WTC11 (cell line): ENCODE results near the gene BBS4.

Source experiments
- CREM ChIP-seq: sonication (generic); formaldehyde crosslinking; IDR thresholded peaks from 2 replicates; pipeline ENCODE4 v1.8.1; 2022; ENCODE audit warnings: mild to moderate bottlenecking, missing genetic modification reagents, moderate library complexity
- FOXJ3 ChIP-seq: sonication (generic); formaldehyde crosslinking; IDR thresholded peaks from 2 replicates; pipeline ENCODE4 v1.9.0; 2021; ENCODE audit warnings: missing genetic modification reagents, mild to moderate bottlenecking, borderline replicate concordance
- ZNF423 ChIP-seq: fragments of 250-450 bp; sonication (Bioruptor Pico); IDR thresholded peaks from 2 replicates; pipeline ENCODE4 v2.1.2; 2022; ENCODE audit warnings: mild to moderate bottlenecking, moderate library complexity
- TF ChIP-seq, protein P1 (sequence below): fragments of 200-600 bp; IDR thresholded peaks from 2 replicates; pipeline ENCODE4 v1.8.0; 2022; ENCODE audit warnings: antibody characterized with exemption
- TF ChIP-seq, protein P2 (sequence below): sonication (generic); formaldehyde crosslinking; IDR thresholded peaks from 2 replicates; pipeline ENCODE4 v1.8.0; 2022; ENCODE audit warnings: mild to moderate bottlenecking, missing genetic modification reagents
- TF ChIP-seq, protein P3 (sequence below): sonication (generic); formaldehyde crosslinking; conservative IDR thresholded peaks from 2 replicates; pipeline ENCODE4 v1.8.1; 2023; ENCODE audit warnings: mild to moderate bottlenecking, low read depth, missing genetic modification reagents, moderate library complexity
- TF ChIP-seq, protein P4 (sequence below): sonication (generic); formaldehyde crosslinking; IDR thresholded peaks from 2 replicates; pipeline ENCODE4 v1.8.1; 2023; ENCODE audit warnings: mild to moderate bottlenecking, missing genetic modification reagents, borderline replicate concordance

DNA sequence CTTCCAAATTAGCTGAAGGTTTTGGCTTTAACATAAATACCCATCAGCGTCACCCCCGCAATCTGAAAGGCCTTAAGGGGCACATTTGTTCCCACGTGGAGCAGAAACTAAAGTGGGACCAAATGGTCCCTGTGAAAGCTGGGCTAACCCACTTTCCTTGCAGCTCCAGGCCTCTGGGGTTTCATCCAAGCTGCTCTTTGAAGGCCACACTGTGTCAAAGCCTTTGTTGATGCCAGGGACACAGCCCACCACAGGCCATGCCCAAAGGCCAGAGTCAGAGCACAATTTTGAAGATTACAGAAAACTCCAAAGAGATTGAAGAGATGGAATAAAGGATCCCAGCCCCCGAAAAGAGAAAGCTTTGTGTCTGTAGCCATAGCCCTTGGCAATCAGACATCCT lies 100.2 kb downstream of the BBS4 start:
- TF ChIP-seq, protein P1, sequence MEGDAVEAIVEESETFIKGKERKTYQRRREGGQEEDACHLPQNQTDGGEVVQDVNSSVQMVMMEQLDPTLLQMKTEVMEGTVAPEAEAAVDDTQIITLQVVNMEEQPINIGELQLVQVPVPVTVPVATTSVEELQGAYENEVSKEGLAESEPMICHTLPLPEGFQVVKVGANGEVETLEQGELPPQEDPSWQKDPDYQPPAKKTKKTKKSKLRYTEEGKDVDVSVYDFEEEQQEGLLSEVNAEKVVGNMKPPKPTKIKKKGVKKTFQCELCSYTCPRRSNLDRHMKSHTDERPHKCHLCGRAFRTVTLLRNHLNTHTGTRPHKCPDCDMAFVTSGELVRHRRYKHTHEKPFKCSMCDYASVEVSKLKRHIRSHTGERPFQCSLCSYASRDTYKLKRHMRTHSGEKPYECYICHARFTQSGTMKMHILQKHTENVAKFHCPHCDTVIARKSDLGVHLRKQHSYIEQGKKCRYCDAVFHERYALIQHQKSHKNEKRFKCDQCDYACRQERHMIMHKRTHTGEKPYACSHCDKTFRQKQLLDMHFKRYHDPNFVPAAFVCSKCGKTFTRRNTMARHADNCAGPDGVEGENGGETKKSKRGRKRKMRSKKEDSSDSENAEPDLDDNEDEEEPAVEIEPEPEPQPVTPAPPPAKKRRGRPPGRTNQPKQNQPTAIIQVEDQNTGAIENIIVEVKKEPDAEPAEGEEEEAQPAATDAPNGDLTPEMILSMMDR = no peak
- TF ChIP-seq, protein P2, sequence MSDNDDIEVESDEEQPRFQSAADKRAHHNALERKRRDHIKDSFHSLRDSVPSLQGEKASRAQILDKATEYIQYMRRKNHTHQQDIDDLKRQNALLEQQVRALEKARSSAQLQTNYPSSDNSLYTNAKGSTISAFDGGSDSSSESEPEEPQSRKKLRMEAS (CRISPR knock-in tag) = no peak
- TF ChIP-seq ZNF423 = no peak
- no peak for TF ChIP-seq CREM
- no peak for TF ChIP-seq FOXJ3 (CRISPR knock-in tag)
- TF ChIP-seq, protein P3, sequence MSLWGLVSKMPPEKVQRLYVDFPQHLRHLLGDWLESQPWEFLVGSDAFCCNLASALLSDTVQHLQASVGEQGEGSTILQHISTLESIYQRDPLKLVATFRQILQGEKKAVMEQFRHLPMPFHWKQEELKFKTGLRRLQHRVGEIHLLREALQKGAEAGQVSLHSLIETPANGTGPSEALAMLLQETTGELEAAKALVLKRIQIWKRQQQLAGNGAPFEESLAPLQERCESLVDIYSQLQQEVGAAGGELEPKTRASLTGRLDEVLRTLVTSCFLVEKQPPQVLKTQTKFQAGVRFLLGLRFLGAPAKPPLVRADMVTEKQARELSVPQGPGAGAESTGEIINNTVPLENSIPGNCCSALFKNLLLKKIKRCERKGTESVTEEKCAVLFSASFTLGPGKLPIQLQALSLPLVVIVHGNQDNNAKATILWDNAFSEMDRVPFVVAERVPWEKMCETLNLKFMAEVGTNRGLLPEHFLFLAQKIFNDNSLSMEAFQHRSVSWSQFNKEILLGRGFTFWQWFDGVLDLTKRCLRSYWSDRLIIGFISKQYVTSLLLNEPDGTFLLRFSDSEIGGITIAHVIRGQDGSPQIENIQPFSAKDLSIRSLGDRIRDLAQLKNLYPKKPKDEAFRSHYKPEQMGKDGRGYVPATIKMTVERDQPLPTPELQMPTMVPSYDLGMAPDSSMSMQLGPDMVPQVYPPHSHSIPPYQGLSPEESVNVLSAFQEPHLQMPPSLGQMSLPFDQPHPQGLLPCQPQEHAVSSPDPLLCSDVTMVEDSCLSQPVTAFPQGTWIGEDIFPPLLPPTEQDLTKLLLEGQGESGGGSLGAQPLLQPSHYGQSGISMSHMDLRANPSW = no peak
- TF ChIP-seq, protein P4, sequence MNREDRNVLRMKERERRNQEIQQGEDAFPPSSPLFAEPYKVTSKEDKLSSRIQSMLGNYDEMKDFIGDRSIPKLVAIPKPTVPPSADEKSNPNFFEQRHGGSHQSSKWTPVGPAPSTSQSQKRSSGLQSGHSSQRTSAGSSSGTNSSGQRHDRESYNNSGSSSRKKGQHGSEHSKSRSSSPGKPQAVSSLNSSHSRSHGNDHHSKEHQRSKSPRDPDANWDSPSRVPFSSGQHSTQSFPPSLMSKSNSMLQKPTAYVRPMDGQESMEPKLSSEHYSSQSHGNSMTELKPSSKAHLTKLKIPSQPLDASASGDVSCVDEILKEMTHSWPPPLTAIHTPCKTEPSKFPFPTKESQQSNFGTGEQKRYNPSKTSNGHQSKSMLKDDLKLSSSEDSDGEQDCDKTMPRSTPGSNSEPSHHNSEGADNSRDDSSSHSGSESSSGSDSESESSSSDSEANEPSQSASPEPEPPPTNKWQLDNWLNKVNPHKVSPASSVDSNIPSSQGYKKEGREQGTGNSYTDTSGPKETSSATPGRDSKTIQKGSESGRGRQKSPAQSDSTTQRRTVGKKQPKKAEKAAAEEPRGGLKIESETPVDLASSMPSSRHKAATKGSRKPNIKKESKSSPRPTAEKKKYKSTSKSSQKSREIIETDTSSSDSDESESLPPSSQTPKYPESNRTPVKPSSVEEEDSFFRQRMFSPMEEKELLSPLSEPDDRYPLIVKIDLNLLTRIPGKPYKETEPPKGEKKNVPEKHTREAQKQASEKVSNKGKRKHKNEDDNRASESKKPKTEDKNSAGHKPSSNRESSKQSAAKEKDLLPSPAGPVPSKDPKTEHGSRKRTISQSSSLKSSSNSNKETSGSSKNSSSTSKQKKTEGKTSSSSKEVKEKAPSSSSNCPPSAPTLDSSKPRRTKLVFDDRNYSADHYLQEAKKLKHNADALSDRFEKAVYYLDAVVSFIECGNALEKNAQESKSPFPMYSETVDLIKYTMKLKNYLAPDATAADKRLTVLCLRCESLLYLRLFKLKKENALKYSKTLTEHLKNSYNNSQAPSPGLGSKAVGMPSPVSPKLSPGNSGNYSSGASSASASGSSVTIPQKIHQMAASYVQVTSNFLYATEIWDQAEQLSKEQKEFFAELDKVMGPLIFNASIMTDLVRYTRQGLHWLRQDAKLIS (CRISPR knock-in tag) = no peak
